ENCODE measurements around the gene FEZF2.
A peak's percentile ranks its signal among the peaks of the same experiment; 100 is the strongest.

The FEZF2 gene

GRCh38 chr3:62372621-62373041 lies 719 bp downstream of the FEZF2 start:
- WGBS: 1% methylated on average over 30 of the region's 30 CpGs
- no peaks in the 10 kb centered on the region for H3K9me3 ChIP-seq (ENCODE audit: insufficient read depth, low read depth, low read length)
- H3K36me3 ChIP-seq (ENCODE audit: insufficient read depth, low read length): no peaks in the 10 kb centered on the region
- H3K27me3 ChIP-seq (ENCODE audit: insufficient read depth, low read length): peaks cover 100% of the 10 kb centered on the region
- H3K27ac ChIP-seq (ENCODE audit: low read depth, low read length): no peak overlapping the region
- H3K9ac ChIP-seq (ENCODE audit: low read depth, low read length): no peak overlapping the region
- peak overlapping the region; percentile 36 for H3K4me3 ChIP-seq (ENCODE audit: low read length)
- peaks cover 60% of the 10 kb centered on the region for H3K4me1 ChIP-seq (ENCODE audit: insufficient read depth, low read length)

GRCh38 chr3:62371720-62372591 lies 1.4 kb downstream of the FEZF2 start:
- peaks cover 100% of the 10 kb centered on the region for H3K27me3 ChIP-seq (ENCODE audit: insufficient read depth, low read length)
- H3K36me3 ChIP-seq (ENCODE audit: insufficient read depth, low read length): no peaks in the 10 kb centered on the region
- H3K27ac ChIP-seq (ENCODE audit: low read depth, low read length): no peak overlapping the region
- H3K4me1 ChIP-seq (ENCODE audit: insufficient read depth, low read length): peaks cover 62% of the 10 kb centered on the region
- 1% methylated on average over 66 of the region's 66 CpGs for WGBS
- no peaks in the 10 kb centered on the region for H3K9me3 ChIP-seq (ENCODE audit: insufficient read depth, low read depth, low read length)
- peak overlapping the region; percentile 36; the same call in 1 of the 2 replicates for H3K4me3 ChIP-seq (ENCODE audit: low read length)
- no peak overlapping the region for H3K9ac ChIP-seq (ENCODE audit: low read depth, low read length)

GRCh38 chr3:62370858-62371719 lies 2.3 kb downstream of the FEZF2 start:
- H3K4me1 ChIP-seq (ENCODE audit: insufficient read depth, low read length): peaks cover 63% of the 10 kb centered on the region
- no peaks in the 10 kb centered on the region for H3K36me3 ChIP-seq (ENCODE audit: insufficient read depth, low read length)
- peaks cover 100% of the 10 kb centered on the region for H3K27me3 ChIP-seq (ENCODE audit: insufficient read depth, low read length)
- H3K27ac ChIP-seq (ENCODE audit: low read depth, low read length): no peak overlapping the region
- no peak overlapping the region for H3K9ac ChIP-seq (ENCODE audit: low read depth, low read length)
- WGBS: 3% methylated on average over 48 of the region's 49 CpGs
- H3K4me3 ChIP-seq (ENCODE audit: low read length): peak overlapping the region; percentile 24
- H3K9me3 ChIP-seq (ENCODE audit: insufficient read depth, low read depth, low read length): no peaks in the 10 kb centered on the region

DNA sequence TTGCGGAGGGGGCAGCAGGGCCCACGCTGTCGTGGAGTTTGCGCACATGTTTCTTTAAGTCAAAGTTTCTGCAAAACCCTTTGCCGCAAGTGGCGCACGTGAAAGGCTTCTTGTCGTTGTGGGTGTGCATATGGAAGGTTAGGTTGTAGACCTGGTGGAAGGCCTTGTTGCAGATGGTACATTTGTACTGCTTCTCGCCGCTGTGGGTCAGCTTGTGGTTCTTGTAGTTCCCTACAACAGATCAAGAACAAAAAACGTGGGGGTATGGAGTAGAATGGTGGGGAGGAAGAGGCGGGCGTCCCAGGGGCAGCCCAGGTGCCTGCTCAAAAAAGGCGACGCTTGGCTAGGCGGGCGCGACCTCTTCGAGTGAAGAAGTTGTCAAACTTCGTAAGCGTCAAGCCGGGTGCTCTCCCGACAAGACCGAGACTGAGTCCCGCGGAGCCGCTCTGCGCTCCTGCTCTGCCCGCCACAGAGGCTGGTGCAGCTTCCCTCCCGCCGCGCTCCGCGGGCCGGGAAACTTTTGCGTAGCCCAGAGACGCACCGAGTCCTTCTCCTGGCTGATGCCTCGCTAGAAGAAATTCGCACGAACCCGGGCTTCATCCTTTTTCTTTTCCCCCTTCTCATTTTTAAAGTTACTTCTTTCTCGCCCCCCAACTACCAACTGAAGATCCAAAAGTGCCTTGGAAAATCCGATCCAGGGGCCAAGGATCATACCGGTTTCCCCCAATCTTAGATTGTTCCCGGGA lies 3.1 kb downstream of the FEZF2 start:
- Histone ChIP-seq H3K27me3 (ENCODE audit: insufficient read depth, low read length) (peaks cover 100% of the 10 kb centered on the region), H3K9ac (ENCODE audit: low read depth, low read length) (no peak overlapping the region), H3K36me3 (ENCODE audit: insufficient read depth, low read length) (no peaks in the 10 kb centered on the region), H3K4me3 (ENCODE audit: low read length) (peak overlapping the region; percentile 24), H3K9me3 (ENCODE audit: insufficient read depth, low read depth, low read length) (no peaks in the 10 kb centered on the region), H3K4me1 (ENCODE audit: insufficient read depth, low read length) (peaks cover 61% of the 10 kb centered on the region), H3K27ac (ENCODE audit: low read depth, low read length) (no peak overlapping the region)
- 2% methylated on average over 46 of the region's 46 CpGs for WGBS

DNA sequence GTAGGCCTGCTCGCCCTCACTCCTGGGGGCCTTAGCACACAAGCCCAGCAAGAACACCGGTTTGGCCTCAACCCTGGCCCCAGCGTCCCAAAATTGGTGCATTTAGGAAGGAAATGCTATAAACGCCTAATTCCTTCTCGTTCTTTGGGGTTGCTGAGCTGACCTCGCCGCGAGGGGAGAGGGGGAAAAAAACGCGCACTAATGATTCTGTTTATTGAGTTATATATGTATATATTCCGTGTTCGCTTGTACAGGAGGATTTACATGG lies 3.9 kb downstream of the FEZF2 start:
- 2% methylated on average over 12 of the region's 12 CpGs for WGBS
- peak overlapping the region; percentile 55 for H3K4me3 ChIP-seq (ENCODE audit: low read length)
- no peaks in the 10 kb centered on the region for H3K9me3 ChIP-seq (ENCODE audit: insufficient read depth, low read depth, low read length)

DNA sequence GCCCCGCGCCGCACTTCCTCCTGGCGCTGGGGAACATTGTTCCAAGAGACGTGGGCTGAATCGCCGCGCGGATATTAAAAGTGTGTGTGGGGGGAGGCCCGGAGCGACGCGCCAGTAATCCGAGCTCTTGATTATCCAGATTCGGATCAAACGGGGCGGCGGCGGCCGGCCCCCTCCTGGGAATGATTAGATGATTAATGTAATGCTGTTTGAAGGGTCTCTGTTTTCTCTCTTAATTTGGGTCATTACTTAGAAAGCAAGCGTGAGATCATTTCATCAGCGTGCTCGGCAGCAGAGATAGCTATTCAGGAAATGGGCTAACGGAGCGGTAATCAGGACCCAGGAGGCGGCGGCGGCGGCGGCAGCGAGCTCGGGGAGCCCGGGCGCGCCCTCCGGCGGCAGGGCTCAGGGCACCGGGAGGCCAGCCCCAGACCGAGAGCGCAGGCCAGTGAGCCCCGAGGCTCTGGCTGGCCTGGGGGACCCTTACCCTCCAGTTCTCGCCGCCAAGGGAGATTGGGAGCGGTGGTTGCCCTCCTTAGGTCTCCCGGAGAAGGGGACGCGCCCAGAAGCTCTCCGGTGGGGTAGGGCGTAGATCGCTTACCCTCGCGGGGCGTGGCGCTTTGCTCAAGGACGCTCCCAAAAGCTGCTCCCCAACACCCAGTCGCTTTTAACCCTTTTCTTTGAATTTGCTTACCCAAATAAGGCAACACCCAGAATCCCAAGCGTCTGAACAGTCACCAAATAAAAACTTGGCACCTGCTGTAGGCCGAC lies 4.5 kb downstream of the FEZF2 start:
- Histone ChIP-seq H3K27ac (ENCODE audit: low read depth, low read length) (no peak overlapping the region), H3K4me1 (ENCODE audit: insufficient read depth, low read length) (peaks cover 55% of the 10 kb centered on the region), H3K4me3 (ENCODE audit: low read length) (peak overlapping the region; percentile 55), H3K27me3 (ENCODE audit: insufficient read depth, low read length) (peaks cover 100% of the 10 kb centered on the region), H3K36me3 (ENCODE audit: insufficient read depth, low read length) (no peaks in the 10 kb centered on the region), H3K9me3 (ENCODE audit: insufficient read depth, low read depth, low read length) (no peaks in the 10 kb centered on the region), H3K9ac (ENCODE audit: low read depth, low read length) (no peak overlapping the region)
- 1% methylated on average over 58 of the region's 58 CpGs for WGBS

More for the DNA sequence above, 3.9 kb downstream of the FEZF2 start:
- Histone ChIP-seq H3K36me3 (ENCODE audit: insufficient read depth, low read length) (no peaks in the 10 kb centered on the region), H3K27ac (ENCODE audit: low read depth, low read length) (no peak overlapping the region), H3K4me1 (ENCODE audit: insufficient read depth, low read length) (peaks cover 60% of the 10 kb centered on the region), H3K27me3 (ENCODE audit: insufficient read depth, low read length) (peaks cover 100% of the 10 kb centered on the region), H3K9ac (ENCODE audit: low read depth, low read length) (no peak overlapping the region)

GRCh38 chr3:62368290-62368704 lies 5.1 kb downstream of the FEZF2 start:
- peaks cover 100% of the 10 kb centered on the region for H3K27me3 ChIP-seq (ENCODE audit: insufficient read depth, low read length)
- no peak overlapping the region for H3K9ac ChIP-seq (ENCODE audit: low read depth, low read length)
- H3K27ac ChIP-seq (ENCODE audit: low read depth, low read length): no peak overlapping the region
- no peaks in the 10 kb centered on the region for H3K36me3 ChIP-seq (ENCODE audit: insufficient read depth, low read length)
- H3K9me3 ChIP-seq (ENCODE audit: insufficient read depth, low read depth, low read length): no peaks in the 10 kb centered on the region
- peaks cover 51% of the 10 kb centered on the region for H3K4me1 ChIP-seq (ENCODE audit: insufficient read depth, low read length)
- peak overlapping the region; percentile 55 for H3K4me3 ChIP-seq (ENCODE audit: low read length)
- WGBS: 8% methylated on average over 19 of the region's 19 CpGs

- under 1% methylated on average over 24 of the region's 25 CpGs for WGBS
- H3K4me3 ChIP-seq (ENCODE audit: low read length): peak overlapping the region; percentile 55
- peaks cover 51% of the 10 kb centered on the region for H3K4me1 ChIP-seq (ENCODE audit: insufficient read depth, low read length)
- H3K36me3 ChIP-seq (ENCODE audit: insufficient read depth, low read length): no peaks in the 10 kb centered on the region
- no peak overlapping the region for H3K27ac ChIP-seq (ENCODE audit: low read depth, low read length)
- H3K27me3 ChIP-seq (ENCODE audit: insufficient read depth, low read length): peaks cover 100% of the 10 kb centered on the region
- no peaks in the 10 kb centered on the region for H3K9me3 ChIP-seq (ENCODE audit: insufficient read depth, low read depth, low read length)
- no peak overlapping the region for H3K9ac ChIP-seq (ENCODE audit: low read depth, low read length)
Measured at GRCh38 chr3:62367763-62368195, 5.6 kb downstream of the FEZF2 start.

DNA sequence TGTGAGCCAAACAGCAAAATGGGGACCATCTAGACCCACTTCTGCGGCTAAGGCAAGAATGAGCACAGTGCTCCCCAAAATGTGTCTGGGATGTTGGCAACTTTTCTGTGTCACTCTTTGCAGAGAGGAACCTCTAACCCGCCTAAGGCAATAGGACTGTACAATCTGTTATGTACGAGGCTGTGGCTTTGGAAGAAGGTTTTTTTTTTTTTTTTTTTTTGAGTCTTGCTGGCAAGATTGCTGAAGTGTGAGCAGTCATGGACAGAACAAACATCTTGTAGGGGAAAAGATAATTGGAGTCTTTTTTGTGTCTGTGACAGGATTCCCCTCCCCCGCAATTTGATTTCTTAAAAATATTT lies 7.2 kb downstream of the FEZF2 start:
- H3K9me3 ChIP-seq (ENCODE audit: insufficient read depth, low read depth, low read length): no peaks in the 10 kb centered on the region
- peaks cover 95% of the 10 kb centered on the region for H3K27me3 ChIP-seq (ENCODE audit: insufficient read depth, low read length)
- peak overlapping the region; percentile 18; the same call in 1 of the 2 replicates for H3K4me3 ChIP-seq (ENCODE audit: low read length)
- WGBS: 36% methylated on average over 3 of the region's 4 CpGs
- no peak overlapping the region for H3K9ac ChIP-seq (ENCODE audit: low read depth, low read length)
- no peaks in the 10 kb centered on the region for H3K36me3 ChIP-seq (ENCODE audit: insufficient read depth, low read length)
- H3K4me1 ChIP-seq (ENCODE audit: insufficient read depth, low read length): peaks cover 47% of the 10 kb centered on the region
- H3K27ac ChIP-seq (ENCODE audit: low read depth, low read length): no peak overlapping the region

GRCh38 chr3:62365391-62366125 lies 7.8 kb downstream of the FEZF2 start:
- Histone ChIP-seq H3K4me3 (ENCODE audit: low read length) (peak overlapping the region; percentile 18; the same call in 1 of the 2 replicates), H3K9me3 (ENCODE audit: insufficient read depth, low read depth, low read length) (no peaks in the 10 kb centered on the region), H3K9ac (ENCODE audit: low read depth, low read length) (no peak overlapping the region), H3K4me1 (ENCODE audit: insufficient read depth, low read length) (peaks cover 41% of the 10 kb centered on the region), H3K36me3 (ENCODE audit: insufficient read depth, low read length) (no peaks in the 10 kb centered on the region), H3K27me3 (ENCODE audit: insufficient read depth, low read length) (peaks cover 95% of the 10 kb centered on the region), H3K27ac (ENCODE audit: low read depth, low read length) (no peak overlapping the region)
- WGBS: 5% methylated on average over 16 of the region's 16 CpGs
